Psoas muscle (tissue), 8 donors: ENCODE measurements around the gene HOXD3. TPM values are rescaled to one million over a fixed set of nuclear protein-coding genes. Genes with fewer than 3 reads are reported as not detected.

Experiments
- ATAC-seq, 4 donors: fragments of 200-7000 bp; cut with Tn5 transposase; one replicate each; pipeline ENCODE4 v1.9.1; 2020; ENCODE audit warnings: moderate library complexity in 3 of 4, mild to moderate bottlenecking in 2 of 4
- DNase-seq, 2 donors: peaks; one replicate each; pipeline ENCODE4 v3.0.0-alpha.2; 2020
- H3K27ac ChIP-seq: fragments of 200-600 bp; one replicate; pipeline ENCODE4 v1.8.0; 2022
- H3K27me3 ChIP-seq, 3 donors: fragments of 200-600 bp in 1 of 3; one replicate each; pipeline versions ENCODE4 v1.6.1 to v1.8.0; 2013 to 2022; ENCODE audit warnings: low read length in 2 of 3, mild to moderate bottlenecking in 2 of 3, moderate library complexity in 1 of 3; ENCODE audit not compliant: insufficient read depth in 3 of 3
- H3K36me3 ChIP-seq, 2 donors: fragments of 200-600 bp in 1 of 2; one replicate each; pipeline versions ENCODE4 v1.6.1 to v1.8.0; 2013 to 2022; ENCODE audit warnings: low read depth in 1 of 2, mild to moderate bottlenecking in 1 of 2, moderate library complexity in 1 of 2; ENCODE audit not compliant: insufficient read depth in 1 of 2
- H3K4me1 ChIP-seq: fragments of 200-600 bp; one replicate; pipeline ENCODE4 v1.8.0; 2022
- H3K4me3 ChIP-seq: fragments of 200-600 bp; one replicate; pipeline ENCODE4 v1.8.0; 2022; ENCODE audit warnings: mild to moderate bottlenecking
- H3K9me3 ChIP-seq: fragments of 200-600 bp; one replicate; pipeline ENCODE4 v1.8.0; 2022
- WGBS, 3 donors: extraction: QIAGEN DNeasy Blood & Tissue Kit; methylation state at CpG; one replicate each; pipeline versions ENCODE4 v1.1.6 to v1.1.7; 2013; 5-methylcytosine and 5-hydroxymethylcytosine counted together
- intact Hi-C, 2 donors: fragments of 100-400 bp; cut with DNase I; formaldehyde crosslinking; loops; one replicate each; pipeline versions ENCODE4 v1.11.0 to v1.14.2; 2022
- polyA plus RNA-seq, 3 donors: library from polyadenylated mRNA; stranded (reverse); fragments of 200-250 nt; gene quantifications; one replicate each; pipeline ENCODE4 v1.2.3, GENCODE V29; 2013
- total RNA-seq, 4 donors: library from RNA; stranded (reverse); fragmentation: NEBNext Ultra II Directional in 2 of 4; extraction: Animal tissue kit (Norgen Biotek cat#: 25700) in 2 of 4; gene quantifications; one replicate each; pipeline versions ENCODE4 v1.2.1 to v1.2.4, GENCODE V29; 2021 to 2023
- TF ChIP-seq, protein P1 (sequence below): fragments of 200-600 bp; IDR thresholded peaks from one replicate; pipeline ENCODE4 v1.8.0; 2022; ENCODE audit warnings: antibody characterized with exemption
- donor health status: healthy with polysubstance abuse.
- donor health status: DM: no; HTN: no; CAD: no; lungs with moderate emphysema.
- donor health status: Bipolar disorder and iron deficiency.
- donor health status: healthy.
- donor health status: DM: yes; HTN: yes; CAD: no.
- donor health status: DM: no; HTN: no; CAD: no.
- donor health status: DM: no; HTN: no; CAD: no.
- donor health status: DM: yes; HTN: yes; CAD: no.

HOXD3 gene
- total and polyA plus RNA-seq, 7 donors: 0.64 to 3.8 (median 1.1) TPM

DNA sequence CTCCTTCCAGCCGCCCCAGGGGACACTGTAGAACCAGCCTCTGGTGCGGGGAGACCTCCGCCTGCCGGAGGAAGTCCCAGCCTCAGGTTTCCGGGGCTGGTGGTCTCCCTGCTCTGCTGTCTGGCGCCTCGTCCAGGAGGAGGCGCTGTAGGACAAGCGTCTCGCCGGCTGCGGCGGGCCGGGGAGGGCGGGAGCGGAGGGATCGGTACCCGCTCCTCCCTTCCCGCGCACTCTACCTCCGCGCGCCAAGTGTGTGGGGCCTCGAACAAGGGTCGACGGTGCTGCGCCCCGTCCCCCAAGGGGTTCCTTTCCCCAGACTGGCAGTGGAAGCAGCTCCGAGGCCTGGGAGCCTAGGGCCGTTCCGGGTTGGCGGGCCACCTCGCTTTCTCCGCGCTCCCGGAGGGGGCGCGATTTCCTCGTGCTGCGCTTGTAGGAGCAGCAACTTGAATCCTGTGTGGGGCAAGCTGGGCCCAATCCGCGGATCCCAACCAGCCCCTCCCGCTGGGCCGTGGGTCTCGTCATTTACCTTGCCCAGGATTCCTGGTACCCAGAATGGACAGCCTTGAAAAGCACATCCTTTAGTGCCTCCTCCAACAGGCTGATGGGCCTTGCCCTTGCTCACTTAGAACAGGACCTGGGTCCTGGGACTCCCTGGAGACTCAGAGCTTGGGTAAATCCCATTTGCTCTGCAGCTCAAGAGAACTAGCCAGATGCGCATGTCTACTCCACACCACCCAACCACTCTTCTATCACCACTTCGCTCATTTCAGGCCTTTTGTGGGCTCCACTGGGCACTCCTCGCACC, 16.4 kb upstream of the HOXD3 start:
- TF ChIP-seq, protein P1, sequence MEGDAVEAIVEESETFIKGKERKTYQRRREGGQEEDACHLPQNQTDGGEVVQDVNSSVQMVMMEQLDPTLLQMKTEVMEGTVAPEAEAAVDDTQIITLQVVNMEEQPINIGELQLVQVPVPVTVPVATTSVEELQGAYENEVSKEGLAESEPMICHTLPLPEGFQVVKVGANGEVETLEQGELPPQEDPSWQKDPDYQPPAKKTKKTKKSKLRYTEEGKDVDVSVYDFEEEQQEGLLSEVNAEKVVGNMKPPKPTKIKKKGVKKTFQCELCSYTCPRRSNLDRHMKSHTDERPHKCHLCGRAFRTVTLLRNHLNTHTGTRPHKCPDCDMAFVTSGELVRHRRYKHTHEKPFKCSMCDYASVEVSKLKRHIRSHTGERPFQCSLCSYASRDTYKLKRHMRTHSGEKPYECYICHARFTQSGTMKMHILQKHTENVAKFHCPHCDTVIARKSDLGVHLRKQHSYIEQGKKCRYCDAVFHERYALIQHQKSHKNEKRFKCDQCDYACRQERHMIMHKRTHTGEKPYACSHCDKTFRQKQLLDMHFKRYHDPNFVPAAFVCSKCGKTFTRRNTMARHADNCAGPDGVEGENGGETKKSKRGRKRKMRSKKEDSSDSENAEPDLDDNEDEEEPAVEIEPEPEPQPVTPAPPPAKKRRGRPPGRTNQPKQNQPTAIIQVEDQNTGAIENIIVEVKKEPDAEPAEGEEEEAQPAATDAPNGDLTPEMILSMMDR: peak; percentile 97
- intact Hi-C loops: loop anchor here (1.0 to 5.0 kb wide), 6 partner anchors 132 to 497 kb away; no protein-coding TSS in a partner anchor
- H3K4me1 ChIP-seq: peaks cover 18% of the 10 kb centered on the region
- no peaks in the 10 kb centered on the region for H3K9me3 ChIP-seq
- H3K27me3 ChIP-seq: no peaks in the 10 kb centered on the region
- ATAC-seq (peak; percentile 81 to 86 (median 82)), DNase-seq (peak; percentile 76 to 89)
- H3K4me3 ChIP-seq: peak overlapping the region; percentile 89
- no peaks in the 10 kb centered on the region for H3K36me3 ChIP-seq
- H3K27ac ChIP-seq: peak overlapping the region; percentile 93
- WGBS, 3 donors: 10 to 19% (median 11%) methylated on average over 32 to 48 of the region's 48 CpGs

DNA sequence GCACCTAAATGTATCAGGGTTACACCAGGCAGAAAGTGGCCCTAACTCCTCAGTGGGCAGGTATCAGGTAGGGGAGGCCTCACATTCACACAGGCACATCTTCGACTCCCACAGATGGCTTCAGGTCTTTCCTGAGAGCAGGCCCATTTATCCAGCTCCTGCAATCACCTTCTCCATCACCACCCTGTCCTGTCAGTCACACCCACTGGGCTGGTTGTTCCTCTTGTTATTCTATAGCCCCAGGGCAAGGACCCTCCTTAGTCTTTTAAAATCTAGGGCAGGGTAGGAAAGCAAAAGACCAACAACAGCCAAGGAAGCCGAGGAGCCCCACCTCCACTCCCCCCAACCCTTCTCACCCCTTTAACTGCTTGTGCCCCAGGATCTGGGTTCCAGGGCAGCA, 14.8 kb upstream of the HOXD3 start:
- TF ChIP-seq, protein P1: no peak
- intact Hi-C loops: loop anchor here (5.0 kb wide), 4 partner anchors 130 to 495 kb away; no protein-coding TSS in a partner anchor
- Histone ChIP-seq H3K4me3 (no peak overlapping the region), H3K27me3 (no peaks in the 10 kb centered on the region), H3K9me3 (no peaks in the 10 kb centered on the region), H3K27ac (no peak overlapping the region), H3K4me1 (peaks cover 21% of the 10 kb centered on the region), H3K36me3 (no peaks in the 10 kb centered on the region)
- 80 to 92% (median 84%) methylated on average over 2 of the region's 2 CpGs for WGBS, 3 donors
- no peak for DNase-seq
- ATAC-seq: no peak

DNA sequence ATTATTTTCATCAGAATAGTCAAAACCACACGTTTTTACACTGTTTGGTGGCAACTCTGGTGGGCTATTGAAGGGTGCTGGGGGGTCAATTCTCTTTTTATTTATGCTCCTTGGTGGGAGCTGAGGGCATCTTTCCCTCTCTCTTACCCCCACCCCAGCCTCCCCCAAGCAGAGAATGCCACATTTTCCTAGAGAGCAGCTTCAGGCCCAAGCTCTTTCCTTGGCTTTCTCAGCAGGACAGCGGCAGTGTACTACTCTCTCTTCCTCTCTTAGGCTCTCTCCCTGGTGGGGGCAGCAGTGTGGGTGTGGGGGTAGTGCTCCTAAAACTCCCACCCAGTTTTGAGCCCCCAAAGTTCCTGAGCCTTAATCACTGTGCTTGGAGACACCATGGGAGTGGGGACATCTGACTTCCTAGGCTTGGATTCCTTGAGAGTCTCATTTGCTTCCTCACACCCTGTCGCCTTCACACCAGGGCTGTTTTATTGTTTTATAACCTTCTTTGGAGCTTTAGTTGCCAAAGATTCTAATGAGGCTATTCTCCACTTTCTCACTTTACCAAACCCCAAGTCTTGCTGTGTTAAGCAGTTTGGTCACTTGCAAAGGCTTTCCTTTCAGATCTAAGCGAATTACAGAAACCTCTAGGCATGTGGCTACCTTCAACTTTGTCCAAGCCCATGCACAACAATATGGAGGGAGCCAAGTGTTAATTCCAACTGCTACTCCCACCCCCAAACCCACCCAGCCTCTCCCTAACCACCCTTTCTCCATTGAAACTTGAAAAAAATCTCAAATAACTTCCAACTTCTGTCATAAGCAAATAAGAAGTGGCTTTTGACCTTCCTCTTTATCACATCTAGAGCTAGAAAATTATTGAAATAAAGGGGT, 11.8 kb upstream of the HOXD3 start:
- Histone ChIP-seq H3K9me3 (no peaks in the 10 kb centered on the region), H3K4me3 (no peak overlapping the region), H3K27me3 (no peaks in the 10 kb centered on the region), H3K27ac (no peak overlapping the region), H3K4me1 (peaks cover 9% of the 10 kb centered on the region), H3K36me3 (peaks cover 0 to 11% of the 10 kb centered on the region in 2 donors)
- TF ChIP-seq, protein P1: no peak
- intact Hi-C loops: no loop called here
- no peak for DNase-seq
- WGBS, 3 donors: 86 to 92% (median 90%) methylated on average over 4 of the region's 4 CpGs
- no peak for ATAC-seq

DNA sequence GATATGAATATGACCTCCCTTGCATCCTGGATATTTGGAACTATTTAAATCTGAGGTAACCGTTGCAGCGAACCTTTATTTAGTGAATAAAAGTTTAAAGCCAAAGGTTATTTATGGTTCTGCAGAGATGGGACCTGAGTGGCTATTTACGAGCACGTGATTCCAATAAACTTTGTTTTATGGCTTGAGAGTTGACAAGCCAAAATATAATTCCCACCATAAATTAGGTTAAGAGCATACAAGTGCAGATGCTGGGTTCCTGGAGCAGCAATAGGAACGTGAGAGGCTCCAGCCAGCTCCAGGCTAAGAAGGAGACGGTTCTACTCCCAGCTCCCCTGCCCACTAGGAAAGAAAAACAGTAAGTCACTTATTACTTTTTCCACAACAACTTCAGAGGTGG, 11.0 kb upstream of the HOXD3 start:
- H3K4me1 ChIP-seq: peaks cover 9% of the 10 kb centered on the region
- H3K9me3 ChIP-seq: no peaks in the 10 kb centered on the region
- ATAC-seq: no peak
- peaks cover 0 to 12% of the 10 kb centered on the region in 2 donors for H3K36me3 ChIP-seq
- H3K27ac ChIP-seq: no peak overlapping the region
- no peak for DNase-seq
- 24 to 47% (median 26%) methylated on average over 6 of the region's 6 CpGs for WGBS, 3 donors
- intact Hi-C loops: no loop called here
- no peak overlapping the region for H3K4me3 ChIP-seq
- H3K27me3 ChIP-seq: no peaks in the 10 kb centered on the region
- TF ChIP-seq, protein P1: no peak
